ENCODE results near the gene MAGED1. TPM values are rescaled to one million over a fixed set of nuclear protein-coding genes. Genes with fewer than 3 reads are reported as not detected.

Gene MAGED1
- polyA plus RNA-seq, 1 donor (not counting 4 experiments of a cell fraction or from before 2014, with no cell fraction given) = 74.8 TPM

GRCh38 chrX:51922561-51922960 lies 29.1 kb downstream of the MAGED1 start:
- Histone ChIP-seq H2AFZ (ENCODE audit: control insufficient read depth, low read length) (no peak overlapping the region), H3K4me1 (ENCODE audit: control insufficient read depth, extremely low read depth, insufficient read depth, low read length) (no peaks in the 10 kb centered on the region), H3K27me3 (ENCODE audit: control insufficient read depth, extremely low read depth, insufficient read depth, low read length) (no peaks in the 10 kb centered on the region), H3K27ac (ENCODE audit: control insufficient read depth, insufficient read depth, low read length) (no peak overlapping the region), H3K9me3 (ENCODE audit: control insufficient read depth, low read depth, low read length) (no peaks in the 10 kb centered on the region), H3K4me2 (ENCODE audit: control insufficient read depth, extremely low read depth, insufficient read depth, low read depth, low read length) (no peak overlapping the region), H3K9ac (ENCODE audit: control insufficient read depth, extremely low read depth, insufficient read depth, low read length) (no peak overlapping the region), H3K36me3 (ENCODE audit: control insufficient read depth in 2 of 2, extremely low read depth in 1 of 2, insufficient read depth in 2 of 2, low read length in 2 of 2) (no peaks in the 10 kb centered on the region), H3K9me1 (ENCODE audit: control insufficient read depth, extremely low read depth, insufficient read depth, low read length) (no peaks in the 10 kb centered on the region), H4K20me1 (ENCODE audit: control insufficient read depth, extremely low read depth, insufficient read depth, low read length) (no peaks in the 10 kb centered on the region), H3K4me3 (ENCODE audit: control insufficient read depth in 2 of 3, extremely low read depth in 1 of 3, insufficient read depth in 2 of 3, low read depth in 1 of 3, low read length in 3 of 3) (no peak overlapping the region), H3K79me2 (ENCODE audit: control insufficient read depth, insufficient read depth, low read length) (no peaks in the 10 kb centered on the region)
- no peak for DNase-seq (ENCODE audit: low read depth, low spot score)
- FAIRE-seq = no peak
- dilution Hi-C loops (cut with MboI; ENCODE audit: extremely low pct_ligation_motif_present, low sequenced_read_pairs) = no loop called here
- TF ChIP-seq EZH2 (IDR thresholded peaks at IDR 0.05; ENCODE audit: low read length) (no peak), CTCF (optimal IDR thresholded peaks at IDR 0.05 in 1 of 3, IDR thresholded peaks at IDR 0.05 in 1 of 3, conservative IDR thresholded peaks at IDR 0.05 in 1 of 3; ENCODE audit: extremely low read depth in 1 of 3, insufficient read depth in 2 of 3, low read length in 3 of 3) (no peak)

DNA sequence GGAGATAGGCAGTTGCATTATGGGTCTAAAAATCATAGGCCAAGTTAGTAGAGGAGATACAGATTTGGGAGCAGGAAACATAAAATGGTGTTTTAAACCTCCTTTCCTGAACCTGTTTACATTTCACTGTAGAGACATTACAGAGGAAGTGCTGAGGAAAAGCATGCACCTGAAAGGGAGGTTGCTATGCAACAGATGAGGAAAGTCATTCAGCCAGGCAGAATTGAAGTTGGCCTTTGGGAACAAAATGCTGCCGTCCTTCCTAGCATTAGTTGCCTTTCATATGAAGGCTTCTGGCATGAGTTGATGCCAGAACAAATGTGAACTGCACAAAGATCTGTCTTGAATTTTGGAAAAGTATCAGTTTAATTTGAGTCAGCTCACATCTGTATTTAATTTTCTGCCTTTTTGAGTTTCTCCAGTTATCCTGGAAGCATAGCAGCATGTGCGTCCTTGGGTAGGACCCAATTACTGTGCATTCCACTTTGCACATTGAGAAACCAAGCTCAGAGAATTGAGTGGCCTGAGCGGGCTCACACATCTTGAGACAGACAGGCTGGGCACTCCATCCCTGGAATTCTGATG lies 38.2 kb downstream of the MAGED1 start:
- dilution Hi-C loops (cut with MboI; ENCODE audit: extremely low pct_ligation_motif_present, low sequenced_read_pairs) = no loop called here
- Histone ChIP-seq H3K79me2 (ENCODE audit: control insufficient read depth, insufficient read depth, low read length) (no peaks in the 10 kb centered on the region), H2AFZ (ENCODE audit: control insufficient read depth, low read length) (no peak overlapping the region), H3K9ac (ENCODE audit: control insufficient read depth, extremely low read depth, insufficient read depth, low read length) (no peak overlapping the region), H3K9me3 (ENCODE audit: control insufficient read depth, low read depth, low read length) (no peaks in the 10 kb centered on the region), H3K4me2 (ENCODE audit: control insufficient read depth, extremely low read depth, insufficient read depth, low read depth, low read length) (no peak overlapping the region), H4K20me1 (ENCODE audit: control insufficient read depth, extremely low read depth, insufficient read depth, low read length) (no peaks in the 10 kb centered on the region), H3K9me1 (ENCODE audit: control insufficient read depth, extremely low read depth, insufficient read depth, low read length) (no peaks in the 10 kb centered on the region), H3K4me3 (ENCODE audit: control insufficient read depth in 2 of 3, extremely low read depth in 1 of 3, insufficient read depth in 2 of 3, low read depth in 1 of 3, low read length in 3 of 3) (no peak overlapping the region), H3K27ac (ENCODE audit: control insufficient read depth, insufficient read depth, low read length) (no peak overlapping the region), H3K36me3 (ENCODE audit: control insufficient read depth in 2 of 2, extremely low read depth in 1 of 2, insufficient read depth in 2 of 2, low read length in 2 of 2) (no peaks in the 10 kb centered on the region), H3K27me3 (ENCODE audit: control insufficient read depth, extremely low read depth, insufficient read depth, low read length) (no peaks in the 10 kb centered on the region), H3K4me1 (ENCODE audit: control insufficient read depth, extremely low read depth, insufficient read depth, low read length) (no peaks in the 10 kb centered on the region)
- DNase-seq (ENCODE audit: low read depth, low spot score) (no peak), FAIRE-seq (no peak)
- TF ChIP-seq EZH2 (IDR thresholded peaks at IDR 0.05; ENCODE audit: low read length) = no peak
- no peak for TF ChIP-seq CTCF (optimal IDR thresholded peaks at IDR 0.05 in 1 of 3, IDR thresholded peaks at IDR 0.05 in 1 of 3, conservative IDR thresholded peaks at IDR 0.05 in 1 of 3; ENCODE audit: extremely low read depth in 1 of 3, insufficient read depth in 2 of 3, low read length in 3 of 3)

Small RNA genes lying within 50 kb of the gene (small RNA-seq; reads per million reads assigned to genes)
- 0 reads per million in 3 experiments for gene AL929410.2 (ENCODE audit: insufficient read length in 3 of 3, low read depth in 3 of 3, low replicate concordance in 1 of 3)
- gene RNU6-504P (ENCODE audit: insufficient read length in 3 of 3, low read depth in 3 of 3, low replicate concordance in 1 of 3) = 0 reads per million in 3 experiments

Other genes starting within 250 kb of the MAGED1 start
- not detected in 3 replicates for gene CENPVL2, start 210.8 kb upstream of the MAGED1 start, polyA plus RNA-seq
- not detected in 3 replicates for gene CENPVL1, start 183.1 kb upstream of the MAGED1 start, polyA plus RNA-seq
- gene GSPT2, start 150.2 kb upstream of the MAGED1 start, polyA plus RNA-seq = 2.6 to 3.8 TPM (median 2.8 TPM) in 3 replicates
- 0.05 to 0.14 TPM (median 0.05 TPM) in 3 replicates for gene MAGED4B, start 175.6 kb downstream of the MAGED1 start, polyA plus RNA-seq